Superior temporal gyrus (tissue), 1 donor: Measurements from ENCODE around the gene OR5H2.

ENCODE experiments used
- DNase-seq: peaks from one replicate; pipeline ENCODE4 v3.0.0-alpha.2; 2016; ENCODE audit errors: extremely low spot score

The OR5H2 gene

GRCh38 chr3:98331329-98331728, 49.0 kb downstream of the OR5H2 start:
- DNase-seq: no peak
